GM13977 (cell line): ENCODE results near the gene RNF125.
"Not testable (repeated sequence)": the region's sequence is repeated elsewhere in the genome, so short reads cannot be mapped to it uniquely, and the experiment has no call there.

ENCODE experiments used
- DNase-seq: peaks from one replicate; pipeline ENCODE4 v3.0.0; 2012; ENCODE audit warnings: low spot score
- in situ Hi-C: fragments of 300-500 bp; cut with MboI; formaldehyde crosslinking; loops from one replicate; pipeline ENCODE4 v1.12.0; 2022; ENCODE audit warnings: low sequenced_read_pairs, low pct_unique_long_range_greater_than_20kb, mixed read lengths, inconsistent platforms; ENCODE audit not compliant: unreplicated experiment
- TF ChIP-seq, protein P1 (sequence below): IDR thresholded peaks from 2 replicates; pipeline ENCODE4 v1.5.1; 2012; ENCODE audit warnings: mild to moderate bottlenecking, control low read depth; ENCODE audit not compliant: insufficient read depth; ENCODE audit errors: extremely low read depth, missing control alignments

RNF125 gene

DNA sequence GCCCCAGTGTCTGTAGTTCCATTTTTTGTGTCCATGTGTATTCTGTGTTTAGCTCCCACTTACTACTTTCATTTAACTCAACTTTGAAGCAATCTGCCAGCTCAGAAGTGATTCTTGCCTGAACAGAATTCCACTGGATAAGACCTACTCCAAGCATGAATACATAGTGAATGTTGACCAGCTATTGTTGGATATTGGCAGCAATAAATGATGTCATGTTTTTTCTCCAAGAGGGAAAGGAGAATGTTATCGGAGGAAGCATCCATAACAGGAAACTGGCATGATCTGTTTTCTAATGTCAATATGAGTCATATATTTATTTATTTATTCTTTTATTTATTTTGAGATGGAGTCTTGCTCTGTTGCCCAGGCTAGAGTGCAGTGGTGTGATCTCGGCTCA, 38.9 kb upstream of the RNF125 start:
- DNase-seq = no peak
- in situ Hi-C loops = no loop called here
- TF ChIP-seq, protein P1, sequence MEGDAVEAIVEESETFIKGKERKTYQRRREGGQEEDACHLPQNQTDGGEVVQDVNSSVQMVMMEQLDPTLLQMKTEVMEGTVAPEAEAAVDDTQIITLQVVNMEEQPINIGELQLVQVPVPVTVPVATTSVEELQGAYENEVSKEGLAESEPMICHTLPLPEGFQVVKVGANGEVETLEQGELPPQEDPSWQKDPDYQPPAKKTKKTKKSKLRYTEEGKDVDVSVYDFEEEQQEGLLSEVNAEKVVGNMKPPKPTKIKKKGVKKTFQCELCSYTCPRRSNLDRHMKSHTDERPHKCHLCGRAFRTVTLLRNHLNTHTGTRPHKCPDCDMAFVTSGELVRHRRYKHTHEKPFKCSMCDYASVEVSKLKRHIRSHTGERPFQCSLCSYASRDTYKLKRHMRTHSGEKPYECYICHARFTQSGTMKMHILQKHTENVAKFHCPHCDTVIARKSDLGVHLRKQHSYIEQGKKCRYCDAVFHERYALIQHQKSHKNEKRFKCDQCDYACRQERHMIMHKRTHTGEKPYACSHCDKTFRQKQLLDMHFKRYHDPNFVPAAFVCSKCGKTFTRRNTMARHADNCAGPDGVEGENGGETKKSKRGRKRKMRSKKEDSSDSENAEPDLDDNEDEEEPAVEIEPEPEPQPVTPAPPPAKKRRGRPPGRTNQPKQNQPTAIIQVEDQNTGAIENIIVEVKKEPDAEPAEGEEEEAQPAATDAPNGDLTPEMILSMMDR = no peak

DNA sequence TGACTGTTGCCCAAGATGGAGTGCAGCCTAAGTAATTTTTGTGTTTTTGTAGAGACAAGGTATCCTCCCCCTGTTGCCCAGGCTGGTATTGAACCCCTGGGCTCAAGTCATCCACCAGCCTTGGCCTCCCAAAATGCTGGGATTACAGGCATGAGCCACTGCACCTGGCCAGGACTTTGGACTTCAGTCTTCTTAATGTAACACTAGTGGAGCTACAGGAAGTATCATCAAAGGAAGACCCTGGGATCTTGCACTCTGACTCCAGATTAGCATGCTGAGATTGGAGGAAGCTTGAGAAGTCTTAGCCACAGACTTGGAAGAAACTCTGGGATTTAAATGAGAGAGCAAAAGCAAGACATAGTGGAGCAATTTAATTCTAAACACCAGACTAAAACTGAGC, 37.8 kb upstream of the RNF125 start:
- TF ChIP-seq, protein P1 = no peak
- no peak for DNase-seq
- in situ Hi-C loops = no loop called here

DNA sequence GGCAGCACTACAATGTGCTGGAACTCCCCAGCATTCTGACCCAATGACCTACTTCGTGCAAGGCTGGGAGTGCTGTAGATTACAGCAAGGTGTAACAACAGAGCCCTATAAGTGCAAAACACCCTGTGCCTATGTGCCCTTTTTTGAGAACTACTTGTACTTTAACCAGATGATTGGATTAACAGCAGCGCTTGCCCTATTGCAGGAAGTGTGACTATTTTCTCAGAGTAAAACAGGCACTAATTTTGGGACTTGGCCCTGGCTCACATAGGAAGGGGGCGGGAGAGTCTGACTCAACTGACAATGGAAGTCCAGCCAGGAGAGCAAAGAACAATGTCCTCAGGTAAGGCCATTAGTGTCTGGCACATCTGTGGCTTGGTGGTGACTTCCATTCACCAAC, 35.6 kb upstream of the RNF125 start:
- DNase-seq = no peak
- TF ChIP-seq, protein P1 = no peak
- in situ Hi-C loops = no loop called here

DNA sequence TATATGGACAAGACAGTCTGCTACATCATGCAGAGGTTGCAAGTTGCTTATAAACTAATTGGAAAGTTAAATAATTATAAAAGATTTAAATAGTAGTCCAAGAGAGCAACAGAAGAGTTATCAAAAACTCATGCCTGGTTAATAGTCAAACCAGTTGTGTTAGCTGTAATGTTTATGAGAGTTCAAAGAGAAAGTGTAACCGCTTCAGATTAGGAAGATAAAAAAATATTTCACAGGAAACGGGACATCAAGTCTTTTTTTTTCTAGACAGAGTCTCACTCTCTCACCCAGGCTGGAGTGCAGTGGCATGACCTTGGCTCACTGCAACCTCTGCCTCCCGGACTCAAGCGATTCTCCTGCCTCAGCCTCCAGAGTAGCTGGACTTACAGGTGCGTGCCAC, 34.6 kb upstream of the RNF125 start:
- in situ Hi-C loops = no loop called here
- DNase-seq = no peak
- TF ChIP-seq, protein P1 = no peak

DNA sequence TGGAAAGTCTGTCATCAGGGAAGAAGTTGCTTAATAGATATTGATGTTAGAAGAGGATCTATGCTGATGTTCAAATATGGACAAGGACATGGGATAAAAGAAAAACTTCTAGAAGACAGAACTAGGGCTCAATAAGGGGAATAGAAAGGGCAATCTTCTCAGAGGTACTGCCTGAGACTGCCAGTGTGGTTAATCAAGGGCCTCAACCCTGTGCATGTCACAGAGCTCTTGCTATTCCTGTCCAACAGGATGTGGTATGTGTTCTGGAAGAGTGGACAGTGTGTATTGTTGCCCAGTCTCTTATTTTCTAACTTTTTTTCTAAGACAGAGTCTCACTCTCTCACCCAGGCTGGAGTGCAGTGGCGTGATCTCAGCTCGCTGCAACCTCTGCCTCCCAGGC, 27.8 kb upstream of the RNF125 start:
- in situ Hi-C loops = no loop called here
- peak; percentile 47 for DNase-seq
- TF ChIP-seq, protein P1 = no peak

DNA sequence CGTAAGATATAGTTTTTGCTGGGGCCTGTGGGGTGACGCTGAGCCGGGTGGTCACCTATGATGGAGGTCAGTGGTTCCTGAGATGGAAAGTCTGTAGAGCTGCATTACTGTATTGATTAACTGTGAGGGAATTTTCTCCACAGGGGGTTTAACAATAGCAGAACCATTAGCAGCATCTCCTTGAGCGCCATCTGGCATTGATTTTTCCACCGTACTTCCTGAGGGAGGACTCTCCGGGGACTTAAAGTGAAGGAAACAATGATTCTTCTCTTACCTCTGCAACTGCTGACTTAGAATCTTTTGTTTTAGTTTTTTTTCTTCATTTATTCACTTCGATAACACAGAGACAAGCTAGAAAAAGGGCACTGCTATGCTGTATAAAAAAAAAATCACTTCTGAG, 22.6 kb upstream of the RNF125 start:
- in situ Hi-C loops = no loop called here
- no peak for DNase-seq
- TF ChIP-seq, protein P1 = no peak

DNA sequence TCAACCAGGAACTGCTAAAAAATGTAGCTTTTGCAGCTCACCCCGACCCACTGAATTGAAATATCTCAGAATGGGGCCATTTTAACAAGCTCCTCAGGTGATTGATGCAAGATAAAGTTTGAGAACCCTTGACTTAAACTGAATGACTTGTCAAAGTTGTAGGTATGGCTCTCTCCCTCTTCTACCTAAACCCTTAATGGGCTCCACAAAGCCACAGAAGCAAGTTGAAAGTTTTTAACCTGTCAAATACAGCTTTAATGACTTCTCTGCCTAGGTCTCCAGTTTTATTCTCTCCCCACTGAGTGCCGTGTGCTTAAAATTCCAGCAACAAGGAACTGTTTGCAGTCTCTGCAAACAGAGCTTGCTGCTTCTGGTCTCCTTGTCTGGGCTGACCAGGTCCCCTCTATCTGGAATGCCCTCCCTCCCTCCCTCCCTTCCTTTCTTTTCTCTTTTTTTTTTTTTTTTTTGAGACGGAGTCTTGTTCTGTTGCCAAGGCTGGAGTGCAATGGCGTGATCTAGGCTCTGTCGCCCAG, 19.7 kb upstream of the RNF125 start:
- in situ Hi-C loops = no loop called here
- TF ChIP-seq, protein P1 = no peak
- DNase-seq = no peak

DNA sequence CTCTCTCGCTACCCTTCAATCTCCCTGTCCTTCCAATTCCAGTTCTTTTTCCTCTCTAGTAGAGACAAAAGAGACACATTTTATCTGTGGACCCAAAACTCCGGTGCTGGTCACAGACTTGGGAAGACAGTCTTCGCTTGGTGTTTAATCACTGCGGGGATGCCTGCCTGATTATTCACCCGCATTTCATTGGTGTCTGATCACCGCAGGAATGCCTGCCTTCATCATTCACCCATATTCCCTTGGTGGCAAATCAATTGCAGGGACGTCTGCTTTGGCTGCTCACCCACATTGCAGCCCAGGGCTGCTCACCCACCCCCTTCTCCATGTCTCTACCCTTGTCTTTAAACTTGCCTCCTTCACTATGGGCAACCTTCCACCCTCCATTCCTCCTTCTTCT, 17.5 kb upstream of the RNF125 start:
- DNase-seq, in situ Hi-C loops: not testable (repeated sequence)

DNA sequence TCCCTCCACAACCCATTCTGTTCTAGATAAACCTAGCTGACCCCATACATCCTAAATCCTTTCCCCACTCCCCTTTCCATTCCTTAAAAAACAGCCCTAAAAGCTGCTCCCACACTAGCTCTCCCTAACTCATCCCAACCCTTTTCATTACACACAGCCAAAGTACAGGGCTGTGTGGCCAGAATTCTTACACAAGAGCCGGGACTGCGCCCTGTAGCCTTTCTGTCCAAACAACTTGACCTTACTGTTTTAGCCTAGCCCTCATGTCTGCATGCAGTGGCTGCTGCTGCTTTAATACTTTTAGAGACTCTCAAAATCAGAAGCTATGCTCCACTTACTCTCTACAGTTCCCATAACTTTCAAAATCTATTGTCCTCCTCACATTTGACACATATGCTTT, 14.8 kb upstream of the RNF125 start:
- DNase-seq, in situ Hi-C loops: not testable (repeated sequence)
